DOHH2 (cell line): Measurements from ENCODE around the gene CDHR2.

Experiments
- CTCF ChIP-seq: fragments of 200-600 bp; sonication (generic); IDR thresholded peaks from one replicate; pipeline ENCODE4 v1.5.1; 2014; ENCODE audit warnings: antibody characterized with exemption, mild to moderate bottlenecking, low read depth, low read length; ENCODE audit not compliant: poor library complexity, severe bottlenecking
- EZH2phosphoT487 ChIP-seq: fragments of 200-600 bp; sonication (generic); IDR thresholded peaks from 2 replicates; pipeline ENCODE4 v1.6.1; 2017; ENCODE audit warnings: borderline replicate concordance, mild to moderate bottlenecking, antibody characterized with exemption, low read length, moderate library complexity, mixed read lengths

- no peak for TF ChIP-seq CTCF
- TF ChIP-seq EZH2phosphoT487: no peak
Observed at GRCh38 chr5:176508603-176509002, 40.5 kb upstream of the CDHR2 start.
